Sigmoid colon (tissue), 7 donors: Measurements from ENCODE around the gene MOG. TPM values are rescaled to one million over a fixed set of nuclear protein-coding genes. Genes with fewer than 3 reads are reported as not detected.

Experiments
- DNase-seq: peaks from one replicate; pipeline ENCODE4 v3.0.0-alpha.2; 2019
- H3K27ac ChIP-seq, 4 donors: fragments of 200-600 bp; sonication (generic); one replicate each; pipeline ENCODE4 v1.5.1; 2016 to 2019; ENCODE audit warnings: mild to moderate bottlenecking in 1 of 4
- H3K27me3 ChIP-seq, 3 donors: fragments of 200-600 bp; sonication (generic); one replicate each; pipeline ENCODE4 v1.5.1; 2019; ENCODE audit warnings: mild to moderate bottlenecking in 1 of 3
- H3K36me3 ChIP-seq, 4 donors: fragments of 200-600 bp; sonication (generic); one replicate each; pipeline ENCODE4 v1.5.1; 2016 to 2019
- H3K4me1 ChIP-seq, 4 donors: fragments of 200-600 bp; sonication (generic); one replicate each; pipeline ENCODE4 v1.5.1; 2017 to 2019
- H3K4me3 ChIP-seq, 4 donors: fragments of 200-600 bp; sonication (generic); one replicate each; pipeline ENCODE4 v1.5.1; 2017 to 2019; ENCODE audit warnings: mild to moderate bottlenecking in 2 of 4, moderate library complexity in 1 of 4
- H3K9me3 ChIP-seq, 4 donors: fragments of 200-600 bp in 3 of 4; sonication (generic) in 3 of 4; one replicate each; pipeline versions ENCODE4 v1.5.1 to v1.6.1; 2013 to 2019
- EP300 ChIP-seq, 4 donors: sonication (generic); formaldehyde crosslinking; IDR thresholded peaks; one replicate each; pipeline ENCODE4 v1.6.1; 2017; ENCODE audit warnings: antibody characterized with exemption in 4 of 4
- POLR2A ChIP-seq, 2 donors: fragments of 450-650 bp; IDR thresholded peaks; one replicate each; pipeline ENCODE4 v1.6.1; 2016; ENCODE audit warnings: antibody characterized with exemption in 2 of 2, mild to moderate bottlenecking in 2 of 2, moderate library complexity in 2 of 2
- POLR2AphosphoS5 ChIP-seq, 4 donors: sonication (generic); formaldehyde crosslinking; IDR thresholded peaks; one replicate each; pipeline ENCODE4 v1.6.1; 2017; ENCODE audit warnings: antibody characterized with exemption in 4 of 4
- WGBS, 2 donors: extraction: QIAGEN DNeasy Blood & Tissue Kit; methylation state at CpG; one replicate each; pipeline ENCODE4 v1.1.7; 2013; 5-methylcytosine and 5-hydroxymethylcytosine counted together
- intact Hi-C: fragments of 100-400 bp; cut with DNase I; formaldehyde crosslinking; loops from one replicate; pipeline ENCODE4 v1.15.1; 2023
- polyA plus RNA-seq, 3 donors: library from polyadenylated mRNA; stranded (reverse); fragments of 200-250 nt; gene quantifications; one replicate each; pipeline ENCODE4 v1.2.3, GENCODE V29; 2013
- small RNA-seq, 3 donors: library from RNA; depleted of rRNA; stranded (forward); fragments of <200 nt; gene quantifications; one replicate each; pipeline ENCODE3, GENCODE V24; 2016
- total RNA-seq, 4 donors: library from RNA; depleted of rRNA; stranded (reverse); fragments of >200 nt; gene quantifications; one replicate each; pipeline ENCODE4 v1.1.0, GENCODE V29; 2016
- TF ChIP-seq, protein P1 (sequence below), 4 experiments: fragments of 450-650 bp in 3 of 4; fragments of 200-600 bp in 1 of 4; IDR thresholded peaks; one replicate each; pipeline ENCODE4 v1.5.1; 2016 to 2019; ENCODE audit warnings: antibody characterized with exemption in 4 of 4, mild to moderate bottlenecking in 3 of 4, moderate library complexity in 2 of 4
- donor health status: healthy with polysubstance abuse.
- donor health status: Bipolar disorder and iron deficiency.
- donor health status: healthy.

MOG gene
- total and polyA plus RNA-seq, 7 donors, result 0.22 TPM; not detected in 6

DNA sequence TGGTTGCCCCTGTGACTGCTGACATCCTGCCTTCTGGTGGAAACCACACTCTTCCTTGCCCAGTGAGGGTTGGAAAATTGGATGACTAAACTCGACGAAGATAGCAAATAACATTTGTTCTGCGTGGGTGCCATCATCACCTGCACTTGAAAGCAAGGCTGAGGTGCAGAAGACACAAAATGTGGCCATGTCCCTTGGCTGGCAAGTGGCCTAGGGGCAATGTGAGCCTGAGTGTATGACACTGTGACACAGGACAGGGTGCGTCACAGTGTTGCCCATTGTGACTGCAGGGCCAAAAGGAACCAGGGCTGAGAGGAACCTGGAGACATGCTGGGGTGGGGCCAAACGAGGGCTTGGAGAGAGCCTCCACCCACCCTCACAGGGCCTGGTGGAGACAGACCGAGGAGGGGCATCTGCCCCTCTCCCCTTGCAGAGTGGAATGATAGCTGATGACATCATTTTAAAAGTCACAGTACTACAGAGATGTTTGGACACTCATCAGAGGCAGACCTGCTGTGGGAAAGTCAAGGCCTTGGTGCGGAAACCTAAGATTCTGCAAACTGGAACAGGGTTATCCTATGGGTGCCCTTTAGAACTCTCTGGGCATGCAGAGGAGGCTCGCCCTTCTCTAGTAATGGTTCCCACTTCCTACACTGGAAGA is 53.5 kb downstream of the MOG start:
- TF ChIP-seq POLR2A (IDR thresholded peaks at IDR 0.05) (no peak), EP300 (IDR thresholded peaks at IDR 0.05) (no peak), POLR2AphosphoS5 (IDR thresholded peaks at IDR 0.05) (no peak)
- TF ChIP-seq, protein P1, sequence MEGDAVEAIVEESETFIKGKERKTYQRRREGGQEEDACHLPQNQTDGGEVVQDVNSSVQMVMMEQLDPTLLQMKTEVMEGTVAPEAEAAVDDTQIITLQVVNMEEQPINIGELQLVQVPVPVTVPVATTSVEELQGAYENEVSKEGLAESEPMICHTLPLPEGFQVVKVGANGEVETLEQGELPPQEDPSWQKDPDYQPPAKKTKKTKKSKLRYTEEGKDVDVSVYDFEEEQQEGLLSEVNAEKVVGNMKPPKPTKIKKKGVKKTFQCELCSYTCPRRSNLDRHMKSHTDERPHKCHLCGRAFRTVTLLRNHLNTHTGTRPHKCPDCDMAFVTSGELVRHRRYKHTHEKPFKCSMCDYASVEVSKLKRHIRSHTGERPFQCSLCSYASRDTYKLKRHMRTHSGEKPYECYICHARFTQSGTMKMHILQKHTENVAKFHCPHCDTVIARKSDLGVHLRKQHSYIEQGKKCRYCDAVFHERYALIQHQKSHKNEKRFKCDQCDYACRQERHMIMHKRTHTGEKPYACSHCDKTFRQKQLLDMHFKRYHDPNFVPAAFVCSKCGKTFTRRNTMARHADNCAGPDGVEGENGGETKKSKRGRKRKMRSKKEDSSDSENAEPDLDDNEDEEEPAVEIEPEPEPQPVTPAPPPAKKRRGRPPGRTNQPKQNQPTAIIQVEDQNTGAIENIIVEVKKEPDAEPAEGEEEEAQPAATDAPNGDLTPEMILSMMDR (IDR thresholded peaks at IDR 0.05), result no peak
- no peak overlapping the region for H3K4me3 ChIP-seq
- WGBS, 2 donors, result 80 to 84% methylated on average over 8 of the region's 8 CpGs

DNA sequence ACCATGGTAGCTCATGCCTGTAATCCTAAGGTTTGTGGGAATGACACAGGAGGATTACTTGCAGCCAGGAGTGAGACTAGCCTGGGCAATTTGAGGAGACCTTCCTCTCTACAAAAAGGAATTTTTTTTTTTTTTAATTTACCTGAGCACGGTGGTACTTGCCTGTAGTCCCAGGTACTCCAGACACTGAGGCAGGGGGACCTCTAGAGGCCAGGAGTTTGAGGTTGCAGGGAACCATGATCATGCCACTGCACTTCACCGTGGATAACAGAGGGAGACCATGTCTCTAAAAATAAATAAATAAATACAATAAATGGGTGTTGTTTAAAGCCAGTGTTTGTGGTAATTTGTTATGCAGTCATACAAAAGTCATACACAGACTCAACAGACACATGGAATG is 64.0 kb downstream of the MOG start:
- H3K27me3 ChIP-seq, result no peaks in the 10 kb centered on the region
- no peak overlapping the region for H3K4me3 ChIP-seq
- WGBS, 2 donors, result 10 to 28% methylated on average over 2 of the region's 2 CpGs
- TF ChIP-seq POLR2AphosphoS5 (IDR thresholded peaks at IDR 0.05), result no peak
- TF ChIP-seq, protein P1 (IDR thresholded peaks at IDR 0.05), result no peak
- TF ChIP-seq POLR2A (IDR thresholded peaks at IDR 0.05), result no peak
- TF ChIP-seq EP300 (IDR thresholded peaks at IDR 0.05), result no peak
- peaks cover 0 to 18% (median 8%) of the 10 kb centered on the region in 4 donors for H3K4me1 ChIP-seq
- H3K36me3 ChIP-seq, result peaks cover 0 to 6% (median 1%) of the 10 kb centered on the region in 4 donors
- H3K9me3 ChIP-seq, result no peaks in the 10 kb centered on the region
- DNase-seq, result no peak
- no peak overlapping the region for H3K27ac ChIP-seq
- intact Hi-C loops, result loop anchor here (10.0 kb wide), 1 partner anchor 604 kb away; the partner anchor contains the start of gene TRIM39

More for the DNA sequence above, 53.5 kb downstream of the MOG start:
- H3K9me3 ChIP-seq, result no peaks in the 10 kb centered on the region
- no peak overlapping the region for H3K27ac ChIP-seq
- H3K4me1 ChIP-seq, result no peaks in the 10 kb centered on the region
- no peak for DNase-seq
- intact Hi-C loops, result no loop called here
- H3K36me3 ChIP-seq, result no peaks in the 10 kb centered on the region
- peaks cover 0 to 11% (median 0%) of the 10 kb centered on the region in 3 donors for H3K27me3 ChIP-seq

Small RNAs within 50 kb of the gene (small RNA-seq; reads per million reads assigned to genes)
- gene SUMO2P1, result 0 to 0.72 (median 0) reads per million in 3 donors

Other genes with a start within 250 kb of the MOG start
- not detected for gene OR12D1, start 242.2 kb upstream of the MOG start, total RNA-seq
- gene OR12D1, start 242.2 kb upstream of the MOG start, polyA plus RNA-seq, result not detected
- not detected for gene OR10C1, start 217.8 kb upstream of the MOG start, total RNA-seq
- not detected for gene OR10C1, start 217.8 kb upstream of the MOG start, polyA plus RNA-seq
- gene OR11A1, start 200.0 kb upstream of the MOG start, total RNA-seq, result not detected
- not detected for gene OR11A1, start 200.0 kb upstream of the MOG start, polyA plus RNA-seq
- not detected for gene OR2H1, start 199.9 kb upstream of the MOG start, total RNA-seq
- not detected for gene OR2H1, start 199.9 kb upstream of the MOG start, polyA plus RNA-seq
- gene MAS1L, start 169.1 kb upstream of the MOG start, total RNA-seq, result not detected
- gene MAS1L, start 169.1 kb upstream of the MOG start, polyA plus RNA-seq, result not detected
- gene UBD, start 97.4 kb upstream of the MOG start, total RNA-seq, result under 1 TPM in 1 of 4 donors, not detected in 3; 0.71 TPM
- gene UBD, start 97.4 kb upstream of the MOG start, polyA plus RNA-seq, result 100 to 1,000 TPM in 1 of 3 donors, 10 to 100 TPM in 1, 1 to 10 TPM in 1; 4.8 to 207 (median 15.3) TPM
- not detected for gene OR2H2, start 72.0 kb upstream of the MOG start, total RNA-seq
- not detected for gene OR2H2, start 72.0 kb upstream of the MOG start, polyA plus RNA-seq
- gene GABBR1, start 23.9 kb upstream of the MOG start, total RNA-seq, result 10 to 100 TPM; 26.5 to 73.9 (median 46.0) TPM
- 10 to 100 TPM in 1 of 3 donors, 1 to 10 TPM in 1, under 1 TPM in 1; 0.92 to 20.6 (median 4.2) TPM for gene GABBR1, start 23.9 kb upstream of the MOG start, polyA plus RNA-seq
- gene ZFP57, start 24.1 kb downstream of the MOG start, total RNA-seq, result not detected
- under 1 TPM in 1 of 3 donors, not detected in 2; 0.03 TPM for gene ZFP57, start 24.1 kb downstream of the MOG start, polyA plus RNA-seq
- gene HLA-F, start 66.3 kb downstream of the MOG start, total RNA-seq, result 10 to 100 TPM; 33.4 to 74.2 (median 38.5) TPM
- 100 to 1,000 TPM in 1 of 3 donors, 10 to 100 TPM in 2; 43.2 to 504 (median 70.7) TPM for gene HLA-F, start 66.3 kb downstream of the MOG start, polyA plus RNA-seq
- not detected for gene HLA-G, start 170.7 kb downstream of the MOG start, total RNA-seq
- gene HLA-G, start 170.7 kb downstream of the MOG start, polyA plus RNA-seq, result under 1 TPM in 1 of 3 donors, not detected in 2; 0.09 TPM